ENCODE measurements around the gene PDE11A.

The PDE11A gene

GRCh38 chr2:177724398-177725287 is 347.9 kb downstream of the PDE11A start:
- peak; percentile 78 for DNase-seq (ENCODE audit: low spot score)

GRCh38 chr2:177723235-177723634 is 349.3 kb downstream of the PDE11A start:
- no peak for DNase-seq (ENCODE audit: low spot score)

- no peak for DNase-seq (ENCODE audit: low spot score)
Measured at GRCh38 chr2:177721818-177722567, 350.6 kb downstream of the PDE11A start.

GRCh38 chr2:177721087-177721486 is 351.5 kb downstream of the PDE11A start:
- no peak for DNase-seq (ENCODE audit: low spot score)

- DNase-seq (ENCODE audit: low spot score): no peak
Measured at GRCh38 chr2:177717831-177718618, 354.6 kb downstream of the PDE11A start.

GRCh38 chr2:177716484-177716883 is 356.1 kb downstream of the PDE11A start:
- DNase-seq (ENCODE audit: low spot score): no peak

GRCh38 chr2:177715771-177716170 is 356.8 kb downstream of the PDE11A start:
- no peak for DNase-seq (ENCODE audit: low spot score)

- no peak for DNase-seq (ENCODE audit: low spot score)
Measured at GRCh38 chr2:177714704-177715103, 357.9 kb downstream of the PDE11A start.

GRCh38 chr2:177712462-177712861 is 360.1 kb downstream of the PDE11A start:
- no peak for DNase-seq (ENCODE audit: low spot score)

- no peak for DNase-seq (ENCODE audit: low spot score)
Measured at GRCh38 chr2:177711483-177712265, 360.9 kb downstream of the PDE11A start.

GRCh38 chr2:177710889-177711288 is 361.7 kb downstream of the PDE11A start:
- no peak for DNase-seq (ENCODE audit: low spot score)

- no peak for DNase-seq (ENCODE audit: low spot score)
Measured at GRCh38 chr2:177709986-177710401, 362.6 kb downstream of the PDE11A start.

GRCh38 chr2:177708660-177709444 is 363.7 kb downstream of the PDE11A start:
- DNase-seq (ENCODE audit: low spot score): no peak

- no peak for DNase-seq (ENCODE audit: low spot score)
Measured at GRCh38 chr2:177708106-177708505, 364.5 kb downstream of the PDE11A start.

- DNase-seq (ENCODE audit: low spot score): no peak
Measured at GRCh38 chr2:177705511-177706173, 366.9 kb downstream of the PDE11A start.

GRCh38 chr2:177703159-177703558 is 369.4 kb downstream of the PDE11A start:
- DNase-seq (ENCODE audit: low spot score): no peak

GRCh38 chr2:177698281-177698680 is 374.3 kb downstream of the PDE11A start:
- DNase-seq (ENCODE audit: low spot score): no peak

GRCh38 chr2:177694348-177694747 is 378.2 kb downstream of the PDE11A start:
- DNase-seq (ENCODE audit: low spot score): no peak

- DNase-seq (ENCODE audit: low spot score): no peak
Measured at GRCh38 chr2:177693658-177694339, 378.8 kb downstream of the PDE11A start.
